ENCODE data around the gene STAT5A.

DNA sequence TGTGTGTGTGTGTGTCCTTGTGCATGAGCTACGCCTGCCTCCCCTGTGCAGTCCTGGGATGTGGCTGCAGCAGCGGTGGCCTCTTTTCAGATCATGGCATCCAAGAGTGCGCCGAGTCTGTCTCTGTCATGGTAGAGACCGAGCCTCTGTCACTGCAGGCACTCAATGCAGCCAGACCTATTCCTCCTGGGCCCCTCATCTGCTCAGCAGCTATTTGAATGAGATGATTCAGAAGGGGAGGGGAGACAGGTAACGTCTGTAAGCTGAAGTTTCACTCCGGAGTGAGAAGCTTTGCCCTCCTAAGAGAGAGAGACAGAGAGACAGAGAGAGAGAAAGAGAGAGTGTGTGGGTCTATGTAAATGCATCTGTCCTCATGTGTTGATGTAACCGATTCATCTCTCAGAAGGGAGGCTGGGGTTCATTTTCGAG lies 22.5 kb downstream of the STAT5A start:
- TF ChIP-seq, protein P1, sequence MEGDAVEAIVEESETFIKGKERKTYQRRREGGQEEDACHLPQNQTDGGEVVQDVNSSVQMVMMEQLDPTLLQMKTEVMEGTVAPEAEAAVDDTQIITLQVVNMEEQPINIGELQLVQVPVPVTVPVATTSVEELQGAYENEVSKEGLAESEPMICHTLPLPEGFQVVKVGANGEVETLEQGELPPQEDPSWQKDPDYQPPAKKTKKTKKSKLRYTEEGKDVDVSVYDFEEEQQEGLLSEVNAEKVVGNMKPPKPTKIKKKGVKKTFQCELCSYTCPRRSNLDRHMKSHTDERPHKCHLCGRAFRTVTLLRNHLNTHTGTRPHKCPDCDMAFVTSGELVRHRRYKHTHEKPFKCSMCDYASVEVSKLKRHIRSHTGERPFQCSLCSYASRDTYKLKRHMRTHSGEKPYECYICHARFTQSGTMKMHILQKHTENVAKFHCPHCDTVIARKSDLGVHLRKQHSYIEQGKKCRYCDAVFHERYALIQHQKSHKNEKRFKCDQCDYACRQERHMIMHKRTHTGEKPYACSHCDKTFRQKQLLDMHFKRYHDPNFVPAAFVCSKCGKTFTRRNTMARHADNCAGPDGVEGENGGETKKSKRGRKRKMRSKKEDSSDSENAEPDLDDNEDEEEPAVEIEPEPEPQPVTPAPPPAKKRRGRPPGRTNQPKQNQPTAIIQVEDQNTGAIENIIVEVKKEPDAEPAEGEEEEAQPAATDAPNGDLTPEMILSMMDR (IDR thresholded peaks at IDR 0.05): no peak
- TF ChIP-seq POLR2A (IDR thresholded peaks at IDR 0.05): no peak

Data from uterus (tissue), 2 donors.